ENCODE data around the gene SLC39A11.

- no peak for TF ChIP-seq CTCF (conservative IDR thresholded peaks at IDR 0.05; ENCODE audit: low read depth, low read length)
- TF ChIP-seq EZH2 (IDR thresholded peaks at IDR 0.05; ENCODE audit: borderline replicate concordance, low read depth, low read length, poor library complexity, severe bottlenecking) = no peak
These were observed 85.1 kb downstream of the SLC39A11 start for GRCh38 chr17:73007407-73007806.
